ENCODE measurements around the gene SDCCAG8. TPM values are rescaled to one million over a fixed set of nuclear protein-coding genes. Genes with fewer than 3 reads are reported as not detected.

SDCCAG8 gene
- total RNA-seq, 1 experiment from 2014 or later, result 194 TPM

- Histone ChIP-seq H4K20me1 (ENCODE audit: low read length) (no peaks in the 10 kb centered on the region), H3K4me1 (ENCODE audit: insufficient read depth, low read length) (peaks cover 10% of the 10 kb centered on the region), H3K9ac (ENCODE audit: low read length) (no peak overlapping the region), H3K79me2 (ENCODE audit: low read length) (no peaks in the 10 kb centered on the region), H3K4me3 (ENCODE audit: low read length) (no peak overlapping the region), H3K27ac (ENCODE audit: low read length) (no peak overlapping the region), H3K36me3 (ENCODE audit: low read depth, low read length) (no peaks in the 10 kb centered on the region), H3K4me2 (ENCODE audit: low read length) (no peak overlapping the region), H3K9me3 (ENCODE audit: low read length) (no peaks in the 10 kb centered on the region), H2AFZ (ENCODE audit: low read length) (no peak overlapping the region), H3K27me3 (ENCODE audit: low read length) (no peaks in the 10 kb centered on the region), H3F3A (ENCODE audit: low read length, unreplicated experiment) (no peaks in the 10 kb centered on the region), H3K9me2 (replicated peaks; ENCODE audit: low read length) (no peaks in the 10 kb centered on the region)
- ATAC-seq (no peak), DNase-seq (no peak)
- intact Hi-C loops (cut with micrococcal nuclease), result no loop called here
- TF ChIP-seq CTCF (conservative IDR thresholded peaks at IDR 0.05; ENCODE audit: low read depth, low read length) (no peak), EZH2phosphoT487 (IDR thresholded peaks at IDR 0.05; ENCODE audit: borderline replicate concordance, low read length) (no peak), EZH2 (IDR thresholded peaks at IDR 0.05; ENCODE audit: low read length, unreplicated experiment) (no peak)
- ChIA-PET POLR2A (ENCODE audit: unreplicated experiment) (no interaction called here), CTCF (no interaction called here)
- BruUV-seq (replicated peaks), result no TSS peak
Measured at GRCh38 chr1:243416495-243416894, 160.7 kb downstream of the SDCCAG8 start.

- peaks cover 20% of the 10 kb centered on the region for H3K4me1 ChIP-seq (ENCODE audit: insufficient read depth, low read length)
- H3K9me2 ChIP-seq (replicated peaks; ENCODE audit: low read length), result no peaks in the 10 kb centered on the region
- BruUV-seq (replicated peaks), result no TSS peak
- intact Hi-C loops (cut with micrococcal nuclease), result loop anchor here (5.0 kb wide), 1 partner anchor 327 kb away; no protein-coding TSS in a partner anchor
- H3K27me3 ChIP-seq (ENCODE audit: low read length), result no peaks in the 10 kb centered on the region
- H3K27ac ChIP-seq (ENCODE audit: low read length), result no peak overlapping the region
- no peaks in the 10 kb centered on the region for H3K9me3 ChIP-seq (ENCODE audit: low read length)
- H3K36me3 ChIP-seq (ENCODE audit: low read depth, low read length), result no peaks in the 10 kb centered on the region
- H3K4me3 ChIP-seq (ENCODE audit: low read length), result no peak overlapping the region
- ATAC-seq (no peak), DNase-seq (no peak)
- H3K79me2 ChIP-seq (ENCODE audit: low read length), result no peaks in the 10 kb centered on the region
- H4K20me1 ChIP-seq (ENCODE audit: low read length), result no peaks in the 10 kb centered on the region
- ChIA-PET CTCF (no interaction called here), POLR2A (ENCODE audit: unreplicated experiment) (no interaction called here)
- H3K4me2 ChIP-seq (ENCODE audit: low read length), result no peak overlapping the region
- peak overlapping the region; percentile 82; the same call in 1 of the 2 replicates for H2AFZ ChIP-seq (ENCODE audit: low read length)
- no peak overlapping the region for H3K9ac ChIP-seq (ENCODE audit: low read length)
- H3F3A ChIP-seq (ENCODE audit: low read length, unreplicated experiment), result no peaks in the 10 kb centered on the region
- TF ChIP-seq EZH2 (IDR thresholded peaks at IDR 0.05; ENCODE audit: low read length, unreplicated experiment) (no peak), EZH2phosphoT487 (IDR thresholded peaks at IDR 0.05; ENCODE audit: borderline replicate concordance, low read length) (no peak), CTCF (conservative IDR thresholded peaks at IDR 0.05; ENCODE audit: low read depth, low read length) (no peak)
Measured at GRCh38 chr1:243420016-243420945, 164.4 kb downstream of the SDCCAG8 start.
